NCI-H1930 (cell line): ENCODE results near the gene SDK1.
"Not testable (repeated sequence)": the region's sequence is repeated elsewhere in the genome, so short reads cannot be mapped to it uniquely, and the experiment has no call there.

Source experiments
- DNase-seq, 2 experiments: peaks; one replicate each; lab custom pipeline; 2025; lab: John Stamatoyannopoulos, UW

Gene SDK1

GRCh38 chr7:4246536-4246935 is 945.5 kb downstream of the SDK1 start:
- DNase-seq: no peak

- no peak for DNase-seq
Observed at GRCh38 chr7:4247106-4247876, 946.2 kb downstream of the SDK1 start.

- DNase-seq: no peak
Observed at GRCh38 chr7:4248295-4248694, 947.2 kb downstream of the SDK1 start.

GRCh38 chr7:4249241-4249640 is 948.2 kb downstream of the SDK1 start:
- DNase-seq: no peak

DNA sequence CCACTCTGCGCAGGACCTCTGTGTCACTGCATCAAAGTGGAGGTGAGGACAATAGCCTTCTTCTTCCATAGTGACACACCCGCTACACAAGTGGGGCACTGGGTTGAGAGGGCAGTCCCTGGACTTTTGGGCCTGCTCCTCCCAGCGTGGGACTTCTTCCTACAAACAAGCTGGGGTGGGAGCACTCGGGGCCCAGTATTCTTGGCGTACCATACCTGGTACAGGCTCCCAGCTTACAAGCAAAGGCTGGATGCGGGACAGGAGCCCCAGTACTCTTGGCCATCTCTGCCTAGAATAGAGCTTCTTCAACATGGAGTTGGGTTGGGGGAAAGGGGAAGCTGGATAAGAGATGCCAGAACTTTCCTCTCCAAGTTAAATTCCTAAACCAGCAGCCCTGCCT is 954.3 kb downstream of the SDK1 start:
- no peak for DNase-seq

DNA sequence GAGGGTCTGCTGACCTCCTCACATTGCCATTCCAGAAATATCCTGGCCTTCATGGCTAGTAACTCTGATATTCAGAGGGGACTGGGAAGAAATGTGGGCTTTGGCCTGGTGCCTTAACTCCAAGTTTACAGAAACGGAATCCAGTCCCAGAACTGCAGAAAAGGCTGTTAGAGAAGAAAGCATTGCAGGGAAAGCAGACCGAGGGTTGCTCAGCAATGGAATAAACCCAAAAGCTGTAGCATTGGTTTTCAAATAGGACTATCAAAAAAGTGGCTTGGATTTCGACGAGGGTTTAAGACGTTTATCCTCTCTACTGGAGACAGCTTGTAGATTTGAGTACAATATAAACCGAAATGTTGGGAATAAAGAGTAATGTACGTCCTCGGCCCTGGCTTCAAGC is 955.2 kb downstream of the SDK1 start:
- DNase-seq: no peak

- no peak for DNase-seq
Observed at GRCh38 chr7:4257146-4258111, 956.4 kb downstream of the SDK1 start.

DNA sequence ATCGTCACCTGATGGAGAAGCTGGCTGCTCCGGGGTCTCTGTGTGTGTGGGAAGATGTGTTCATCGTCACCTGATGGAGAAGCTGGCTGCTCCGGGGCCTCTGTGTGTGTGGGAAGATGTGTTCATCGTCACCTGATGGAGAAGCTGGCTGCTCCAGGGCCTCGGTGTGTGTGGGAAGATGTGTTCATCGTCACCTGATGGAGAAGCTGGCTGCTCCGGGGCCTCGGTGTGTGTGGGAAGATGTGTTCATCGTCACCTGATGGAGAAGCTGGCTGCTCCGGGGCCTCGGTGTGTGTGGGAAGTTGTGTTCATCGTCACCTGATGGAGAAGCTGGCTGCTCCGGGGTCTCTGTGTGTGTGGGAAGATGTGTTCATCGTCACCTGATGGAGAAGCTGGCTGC is 959.1 kb downstream of the SDK1 start:
- not testable (repeated sequence) for DNase-seq

DNA sequence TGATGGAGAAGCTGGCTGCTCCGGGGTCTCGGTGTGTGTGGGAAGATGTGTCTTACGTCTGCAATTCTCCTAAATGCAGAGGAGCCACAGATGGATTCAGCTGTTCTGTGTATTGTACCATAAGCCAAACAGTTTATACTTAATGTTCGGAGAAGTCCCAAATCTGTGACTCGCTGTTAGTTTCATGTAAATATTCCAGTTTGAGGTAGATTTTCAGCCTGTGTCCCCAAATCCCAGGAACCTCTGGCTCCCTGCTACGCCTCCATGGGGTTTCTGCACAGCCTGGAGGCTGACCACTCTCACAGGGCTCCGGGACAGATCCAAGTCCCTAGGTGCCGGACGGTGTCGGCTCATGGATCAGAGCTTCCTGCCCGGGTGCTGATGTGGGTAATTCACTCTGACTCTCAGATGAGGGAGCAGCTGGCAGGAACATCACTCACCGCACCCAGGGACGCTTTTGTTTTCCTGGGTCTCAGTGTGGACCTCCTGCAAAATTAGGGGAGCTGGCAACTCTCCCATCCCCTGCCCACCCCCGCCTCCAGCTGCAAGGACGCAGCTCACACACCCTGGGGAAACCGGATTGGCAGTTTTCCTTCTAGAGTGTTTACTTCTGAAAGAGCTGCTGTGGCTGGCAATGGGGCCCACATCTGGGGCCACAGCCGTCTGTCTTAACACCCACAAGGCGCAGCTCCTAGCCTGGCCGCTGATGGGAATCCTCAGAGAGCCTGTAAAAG is 960.0 kb downstream of the SDK1 start:
- no peak for DNase-seq

- no peak for DNase-seq
Observed at GRCh38 chr7:4261601-4261960, 960.5 kb downstream of the SDK1 start.

- not testable (repeated sequence) for DNase-seq
Observed at GRCh38 chr7:4264206-4264605, 963.2 kb downstream of the SDK1 start.

GRCh38 chr7:4265066-4265465 is 964.0 kb downstream of the SDK1 start:
- no peak for DNase-seq

DNA sequence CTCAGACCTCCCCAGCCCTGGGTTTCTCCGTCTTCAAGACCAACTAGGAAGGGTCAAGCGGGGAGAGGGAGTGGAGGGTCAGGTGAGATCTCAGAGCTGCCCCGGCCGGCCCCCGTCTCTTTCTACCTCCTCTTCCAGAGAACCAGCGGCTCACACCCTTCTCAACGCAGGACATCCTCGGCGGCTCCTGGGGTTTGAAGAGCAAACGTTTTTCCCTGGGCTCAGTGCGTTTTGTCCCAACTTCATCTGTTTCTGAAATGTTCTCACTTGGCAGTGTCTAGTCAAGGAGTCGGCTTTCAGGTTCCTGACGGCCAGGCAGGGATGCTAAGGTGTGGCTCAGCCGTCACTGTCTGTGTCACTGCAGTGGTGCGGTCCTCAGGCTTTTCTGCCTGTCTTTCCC is 964.6 kb downstream of the SDK1 start:
- DNase-seq: no peak

DNA sequence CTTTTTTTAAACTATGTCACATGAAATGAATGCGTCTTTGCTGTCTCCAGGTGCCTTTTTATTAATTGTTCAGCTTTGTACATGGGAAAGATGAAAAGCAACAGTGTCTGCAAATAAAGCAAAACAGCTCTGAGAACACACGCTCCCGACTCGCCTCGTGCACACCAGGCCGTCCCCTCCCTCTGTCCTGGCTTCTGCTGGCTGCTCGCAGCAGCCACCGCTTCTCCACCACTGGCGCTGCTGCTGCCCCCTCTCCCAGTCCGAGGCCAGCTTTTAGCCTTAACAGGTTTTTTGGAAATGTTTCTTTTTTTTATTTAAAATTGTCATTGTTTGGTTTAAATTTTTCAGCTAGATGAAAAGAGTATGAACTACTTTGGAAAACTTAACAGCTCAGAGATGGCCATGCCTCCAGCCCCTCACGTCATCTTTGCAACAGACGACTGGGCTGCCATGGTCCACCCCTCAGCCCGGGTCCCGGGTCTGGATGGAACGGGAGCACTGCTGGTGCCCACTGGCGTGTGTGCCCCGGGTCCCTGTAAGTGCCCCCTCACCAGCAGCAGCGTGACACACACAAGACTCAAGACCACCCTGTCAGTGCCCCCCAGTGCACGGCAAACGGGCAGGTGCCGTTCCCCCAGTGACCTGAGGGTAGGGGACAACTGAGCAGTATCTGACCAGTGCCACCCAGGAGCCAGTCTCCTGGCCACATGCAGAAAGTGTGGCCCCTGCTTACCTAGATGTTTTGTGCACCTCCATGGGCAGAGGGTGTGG is 965.4 kb downstream of the SDK1 start:
- no peak for DNase-seq

GRCh38 chr7:4267341-4268039 is 966.4 kb downstream of the SDK1 start:
- no peak for DNase-seq

DNA sequence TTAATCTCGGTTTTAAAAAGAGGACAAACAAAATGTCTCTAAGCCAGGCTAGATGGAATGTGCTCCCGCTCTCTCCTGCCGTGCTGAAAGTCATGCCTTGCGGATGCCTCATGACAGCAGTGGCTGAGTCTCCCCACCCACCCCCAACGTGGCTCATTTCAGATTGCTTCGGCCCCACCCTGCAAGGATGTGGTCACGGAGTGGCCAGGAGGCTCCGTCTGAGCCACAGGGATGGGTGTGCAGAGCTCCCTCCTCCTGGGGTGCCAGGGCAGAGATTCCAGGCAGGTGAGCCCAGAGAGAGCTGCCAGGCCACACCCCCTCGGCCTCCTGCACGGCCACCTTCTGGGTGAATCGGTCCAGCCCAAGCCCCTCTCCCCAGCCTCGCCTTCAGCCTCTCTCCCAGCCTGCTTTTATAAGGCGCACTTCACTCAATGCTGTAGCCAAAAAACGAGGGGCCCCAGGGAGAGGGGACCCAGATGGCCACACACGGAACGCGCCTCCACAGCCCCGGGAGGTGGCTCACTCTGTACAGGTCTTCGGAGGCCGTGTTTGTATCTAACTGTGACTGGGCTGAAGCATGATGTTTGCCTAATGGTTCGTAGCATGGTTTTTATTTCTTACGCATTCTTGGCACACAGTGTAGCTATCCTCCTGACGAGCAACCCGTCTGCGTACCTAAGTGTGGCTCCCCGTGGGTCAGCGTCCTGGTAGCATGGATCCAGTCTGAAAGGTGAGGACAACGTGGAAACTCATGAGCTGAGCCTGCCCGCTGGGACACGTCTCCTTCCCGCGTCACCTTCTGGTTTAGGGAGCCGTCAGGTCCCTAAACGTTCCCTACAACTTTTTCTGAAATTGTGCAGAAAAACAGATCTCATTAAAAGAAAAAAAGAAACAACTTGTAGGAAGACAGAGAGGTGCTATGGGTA is 967.3 kb downstream of the SDK1 start:
- no peak for DNase-seq

GRCh38 chr7:4269086-4269485 is 968.0 kb downstream of the SDK1 start:
- DNase-seq: no peak

GRCh38 chr7:4269746-4270145 is 968.7 kb downstream of the SDK1 start:
- no peak for DNase-seq

DNA sequence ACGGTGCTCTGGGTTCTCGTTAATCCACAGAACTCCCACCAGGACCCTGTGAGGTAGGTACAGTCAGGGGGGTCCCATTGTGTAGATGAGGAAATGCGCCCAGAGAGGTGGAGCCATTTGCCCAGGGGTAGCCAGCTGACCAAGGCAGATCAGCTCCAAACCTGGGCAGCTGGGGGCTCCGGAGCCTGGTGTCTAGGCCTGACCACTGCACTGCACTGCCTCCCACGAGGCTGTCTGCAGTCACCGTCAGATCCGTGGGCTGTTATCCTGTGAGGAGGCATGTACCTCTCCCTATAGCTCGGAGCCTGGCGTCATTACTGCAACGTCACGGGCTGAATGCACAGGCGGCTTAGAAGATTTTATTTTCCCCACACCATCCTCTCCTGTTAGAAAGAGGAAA is 969.2 kb downstream of the SDK1 start:
- no peak for DNase-seq
